ENCODE results near the gene GJD3.

Gene GJD3

DNA sequence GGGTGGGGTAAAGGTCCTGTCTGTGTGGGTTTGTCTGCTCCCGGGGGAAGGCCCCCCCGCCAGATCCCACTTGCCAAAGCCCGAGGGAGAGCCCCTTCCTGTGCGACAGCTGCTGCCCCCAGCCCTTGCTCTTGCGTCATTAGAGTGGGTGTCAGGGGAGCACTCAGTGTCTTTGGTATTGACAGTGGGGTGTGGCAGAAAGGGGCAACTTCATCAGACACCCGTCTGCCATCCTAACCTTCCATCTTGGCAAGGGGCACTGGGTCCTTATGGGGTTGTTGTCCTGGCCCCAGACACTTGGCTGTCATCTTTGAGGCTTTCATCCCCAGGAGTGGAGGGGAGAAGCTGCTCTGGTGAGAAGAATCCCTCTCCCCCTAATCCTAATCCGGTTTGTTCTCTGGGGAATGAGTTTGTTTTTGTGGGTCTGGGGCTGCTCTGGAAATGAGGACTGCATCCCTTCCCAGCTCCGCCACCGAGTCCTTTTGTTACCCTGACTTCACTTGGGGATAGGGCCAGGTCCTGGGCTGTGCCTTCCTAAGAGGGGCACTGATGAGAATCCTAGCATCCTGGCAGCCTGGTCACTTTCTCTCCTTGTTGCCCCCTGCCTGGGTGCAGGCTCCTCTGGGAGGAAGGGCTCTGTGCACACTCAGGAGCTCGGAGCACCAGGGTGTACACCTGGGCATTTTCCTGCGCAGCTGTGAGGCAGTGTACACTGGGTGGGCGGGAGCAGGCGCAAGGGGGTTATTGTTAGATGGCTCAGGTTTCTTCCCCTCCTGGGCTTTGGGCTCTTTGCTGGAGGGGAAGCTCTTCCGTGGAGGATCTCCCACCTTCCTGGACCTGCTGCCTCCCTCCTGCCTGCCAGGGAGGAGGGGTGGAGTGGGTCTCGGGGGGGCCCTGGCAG, 21.1 kb downstream of the GJD3 start:
- H3K4me3 ChIP-seq: peak overlapping the region; percentile 48 to 67 (median 59)

DNA sequence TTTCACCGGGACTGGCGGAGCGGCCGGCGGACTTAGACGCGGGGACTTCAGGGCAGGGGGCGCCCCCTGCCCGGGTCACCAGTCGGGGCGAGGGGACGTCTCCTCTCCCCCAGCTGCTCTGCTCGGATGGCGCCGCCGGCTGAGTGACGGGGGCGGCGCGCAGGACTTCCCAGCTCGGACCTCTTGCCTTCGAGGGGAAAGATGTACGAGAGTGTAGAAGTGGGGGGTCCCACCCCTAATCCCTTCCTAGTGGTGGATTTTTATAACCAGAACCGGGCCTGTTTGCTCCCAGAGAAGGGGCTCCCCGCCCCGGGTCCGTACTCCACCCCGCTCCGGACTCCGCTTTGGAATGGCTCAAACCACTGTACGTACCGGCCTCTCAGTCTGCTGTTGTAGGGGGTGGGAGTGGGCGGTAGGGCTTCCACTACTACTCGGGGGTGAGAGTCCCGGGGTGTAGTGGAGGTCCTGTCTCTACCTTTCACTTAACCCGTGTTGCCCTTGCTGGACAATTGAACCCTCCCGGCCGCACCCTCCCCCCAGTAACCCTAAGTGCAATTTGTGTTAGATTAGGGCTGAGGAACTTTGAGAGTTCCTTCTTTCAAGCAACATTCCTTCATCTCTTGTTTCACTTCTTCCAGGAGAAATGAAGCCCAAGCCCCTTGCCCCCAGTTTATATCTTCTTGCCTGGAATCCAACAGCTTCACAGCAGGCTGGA, 21.9 kb downstream of the GJD3 start:
- peak overlapping the region; percentile 40 to 96 (median 88) for H3K27ac ChIP-seq

More for the DNA sequence above, 21.1 kb downstream of the GJD3 start:
- peak overlapping the region in 19 of 21 experiments; percentile 36 to 96 (median 88) for H3K27ac ChIP-seq

DNA sequence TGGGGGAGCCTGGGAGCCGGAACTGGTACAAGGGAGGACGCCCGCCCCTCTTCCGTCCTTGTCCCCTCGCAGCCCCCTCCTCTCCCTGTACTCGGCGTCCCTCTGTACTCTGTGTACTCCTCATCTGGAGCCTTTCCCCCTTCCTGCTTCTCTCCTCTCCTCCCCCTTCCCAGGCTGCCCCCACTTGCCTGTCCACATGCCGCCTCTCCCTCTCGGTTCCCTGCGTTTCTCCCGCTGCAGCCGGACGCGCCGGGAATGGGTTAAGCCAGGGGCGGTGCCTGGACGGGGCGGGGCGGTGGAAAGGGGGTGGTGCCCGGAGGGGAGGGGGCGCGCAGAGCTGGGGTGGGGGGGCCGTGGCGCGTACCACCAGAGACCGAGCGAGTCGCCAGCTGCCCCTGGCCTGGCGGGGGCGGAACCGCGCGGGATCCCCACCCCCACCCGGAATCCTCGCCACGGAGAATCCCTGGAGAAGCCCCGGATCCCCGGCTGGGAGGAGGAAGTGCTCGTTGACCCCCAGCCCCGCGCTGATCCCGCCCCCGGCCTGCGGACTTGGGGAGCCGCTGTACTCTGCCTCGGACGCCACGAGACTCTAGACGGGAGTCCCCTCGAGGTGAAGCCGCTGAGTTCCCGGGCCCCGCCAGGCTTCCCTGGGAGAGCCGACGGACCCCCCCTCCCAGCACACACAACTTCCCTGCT, 22.6 kb downstream of the GJD3 start:
- Histone ChIP-seq H3K4me3 (peak overlapping the region; percentile 48 to 67 (median 59)), H3K27ac (peak overlapping the region; percentile 40 to 96 (median 88))

More for the DNA sequence above, 21.9 kb downstream of the GJD3 start:
- peak overlapping the region; percentile 48 to 67 (median 59) for H3K4me3 ChIP-seq

DNA sequence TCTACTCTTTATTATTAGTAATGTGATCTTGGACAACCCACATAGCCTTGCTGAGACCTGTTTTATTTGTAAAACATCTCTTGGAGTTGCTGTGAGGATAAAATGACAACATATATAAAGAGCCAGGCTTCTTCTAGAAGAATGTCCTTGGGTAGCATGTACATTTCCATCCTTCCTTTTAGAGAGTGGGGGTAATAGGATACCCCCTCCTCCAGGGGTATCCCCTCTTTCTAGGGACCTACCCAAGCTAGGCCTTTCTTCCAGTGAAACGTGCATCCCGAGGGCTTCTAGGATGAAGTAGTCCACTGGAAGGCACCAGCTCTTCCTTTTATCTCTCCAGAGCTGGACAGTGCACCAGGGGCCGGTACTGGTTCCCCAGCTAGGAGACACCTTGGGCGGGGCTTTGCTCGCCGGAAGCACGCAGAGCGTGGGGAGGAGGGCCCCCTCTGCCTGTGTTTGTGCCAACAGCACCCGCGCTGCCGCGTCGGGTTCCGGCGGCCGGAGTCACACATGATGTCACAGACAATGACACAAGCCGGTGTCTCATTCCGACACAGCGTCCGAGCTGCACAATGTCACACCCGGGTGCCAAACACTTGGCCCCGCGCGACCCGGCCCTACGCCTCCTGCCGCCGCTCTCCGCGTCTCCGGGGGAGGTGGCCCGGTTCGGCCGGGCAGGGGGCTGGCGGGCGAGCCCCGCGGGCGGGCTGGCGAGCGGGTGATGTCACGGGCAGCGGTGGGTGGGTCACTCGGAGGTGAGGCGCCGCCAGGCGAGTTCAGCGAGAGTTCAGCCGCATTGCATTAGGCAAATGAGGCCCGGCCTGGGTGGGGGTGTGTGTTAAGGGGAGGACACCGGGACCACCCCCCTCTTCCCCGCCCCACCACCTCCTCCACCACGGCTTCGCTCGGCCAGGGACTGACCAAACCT, 23.4 kb downstream of the GJD3 start:
- Histone ChIP-seq H3K27ac (peak overlapping the region; percentile 40 to 96 (median 88)), H3K4me3 (peak overlapping the region; percentile 48 to 67 (median 59))

DNA sequence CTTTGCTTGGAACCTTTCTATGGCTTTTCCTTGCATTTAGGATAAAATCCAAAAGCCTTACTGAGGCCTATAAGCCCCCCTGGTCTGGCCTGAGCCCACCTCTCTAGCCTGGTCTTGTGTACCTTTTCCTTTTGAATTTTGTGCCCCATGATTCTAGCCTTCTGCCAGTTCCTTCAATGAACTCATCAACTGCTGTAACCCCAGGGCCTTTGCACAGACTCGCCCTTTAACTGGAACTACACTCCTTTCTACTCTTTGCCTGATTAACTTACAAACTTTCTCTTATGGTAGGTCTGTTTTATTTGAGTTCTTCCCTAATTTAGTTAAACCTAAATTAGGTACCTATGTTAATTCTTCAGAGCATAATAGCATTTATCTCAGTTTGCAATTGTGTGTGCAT, 24.2 kb downstream of the GJD3 start:
- H3K27ac ChIP-seq: peak overlapping the region in 13 of 21 experiments; percentile 83 to 96 (median 90)
- no peak overlapping the region for H3K4me3 ChIP-seq

DNA sequence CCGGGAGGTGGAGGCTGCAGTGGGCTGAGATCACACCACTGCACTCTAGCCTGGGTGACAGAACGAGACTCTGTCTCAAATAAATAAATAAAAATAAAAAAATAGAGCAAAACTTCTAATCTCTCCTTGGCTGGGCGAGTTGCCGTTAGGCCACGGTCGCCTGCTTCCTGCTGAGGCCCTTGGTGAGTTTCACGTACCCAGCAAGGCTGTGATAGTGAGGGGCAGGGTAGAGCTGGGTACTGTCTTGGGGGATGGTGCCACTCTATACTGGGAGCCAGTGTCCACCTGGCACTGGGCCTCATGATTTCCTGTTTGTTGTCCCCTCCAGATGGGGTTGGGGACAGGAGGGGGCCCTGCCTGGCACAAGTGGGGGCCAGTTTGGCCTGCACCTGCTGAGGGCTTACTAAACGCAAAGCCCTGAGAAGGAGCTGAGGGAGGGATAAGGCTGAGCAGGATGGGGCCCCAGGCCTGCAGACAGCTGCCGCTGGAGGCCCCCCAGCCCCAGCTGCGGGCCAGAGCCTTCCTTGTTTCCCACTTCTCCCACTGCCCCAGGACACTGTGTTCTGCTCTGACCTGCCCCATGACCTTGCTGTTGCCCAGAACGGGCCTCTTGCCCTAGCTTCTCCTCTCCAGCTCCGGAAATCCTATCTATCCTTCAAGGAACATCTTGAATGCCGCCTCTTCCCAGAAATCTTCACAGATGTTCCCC, 25.4 kb downstream of the GJD3 start:
- Histone ChIP-seq H3K27ac (peak overlapping the region in 14 of 21 experiments; percentile 14 to 94 (median 46)), H3K4me3 (no peak overlapping the region)

DNA sequence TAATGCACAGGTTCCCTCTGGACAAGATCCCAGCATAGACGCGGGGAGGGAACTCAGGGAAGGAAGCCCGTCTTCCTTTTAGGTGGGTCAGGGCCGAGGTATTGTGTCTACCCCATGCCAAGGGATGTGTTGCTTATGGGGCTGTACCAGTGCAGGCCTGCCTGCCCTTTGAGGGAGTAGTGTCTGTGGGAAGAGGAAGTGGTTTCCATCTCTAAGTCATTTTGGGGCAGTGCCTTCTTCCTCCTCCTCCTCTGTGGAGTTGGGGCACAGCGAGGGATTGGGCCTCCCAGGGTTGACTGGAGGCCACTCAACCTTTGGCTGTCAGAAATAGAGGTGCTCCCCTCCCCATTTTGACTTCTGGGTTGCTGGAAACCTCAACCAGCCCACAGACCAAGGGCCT, 26.5 kb downstream of the GJD3 start:
- no peak overlapping the region for H3K4me3 ChIP-seq

DNA sequence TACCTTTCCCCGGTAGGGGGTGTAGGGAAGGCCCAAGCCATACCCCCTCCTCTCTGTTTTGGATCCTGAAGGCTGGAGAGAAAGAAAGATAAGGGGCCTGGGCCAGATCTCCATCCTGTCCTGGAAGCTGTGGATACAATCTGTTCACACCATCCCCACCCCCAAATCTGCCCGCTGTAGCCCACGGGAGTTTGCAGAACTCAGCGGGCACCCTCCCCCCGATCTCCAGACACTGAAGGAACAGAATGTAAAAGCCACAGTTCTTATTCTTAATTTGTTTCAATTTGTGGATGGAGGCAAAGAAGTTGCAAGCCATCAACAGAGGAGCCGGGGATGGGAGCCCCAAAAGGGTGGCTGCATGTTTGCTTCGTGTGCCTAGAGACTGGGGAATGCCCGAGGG, 27.2 kb downstream of the GJD3 start:
- H3K4me3 ChIP-seq: no peak overlapping the region
- H3K27ac ChIP-seq: peak overlapping the region in 10 of 21 experiments; percentile 3 to 94 (median 27)

More for the DNA sequence above, 26.5 kb downstream of the GJD3 start:
- peak overlapping the region in 10 of 21 experiments; percentile 3 to 94 (median 44) for H3K27ac ChIP-seq

DNA sequence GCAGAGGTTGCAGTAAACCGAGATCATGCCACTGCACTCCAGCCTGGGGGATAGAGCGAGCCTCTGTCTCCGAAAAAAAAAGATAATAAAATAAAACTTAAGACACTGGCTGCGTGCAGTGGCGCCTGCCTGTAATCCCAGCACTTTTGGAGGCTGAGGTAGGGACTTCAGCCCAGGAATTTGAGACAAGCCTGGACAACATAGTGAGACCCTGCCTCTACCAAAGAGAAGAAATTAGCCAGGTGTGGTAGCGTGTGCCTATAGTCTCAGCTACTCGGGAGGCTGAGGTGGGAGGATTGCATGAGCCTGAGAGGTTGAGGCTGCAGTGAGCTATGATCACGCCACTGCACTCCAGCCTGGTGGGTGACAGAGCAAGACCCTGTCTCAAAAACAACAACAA, 28.9 kb downstream of the GJD3 start:
- Histone ChIP-seq H3K27ac (peak overlapping the region in 10 of 21 experiments; percentile 8 to 99 (median 70)), H3K4me3 (no peak overlapping the region)

DNA sequence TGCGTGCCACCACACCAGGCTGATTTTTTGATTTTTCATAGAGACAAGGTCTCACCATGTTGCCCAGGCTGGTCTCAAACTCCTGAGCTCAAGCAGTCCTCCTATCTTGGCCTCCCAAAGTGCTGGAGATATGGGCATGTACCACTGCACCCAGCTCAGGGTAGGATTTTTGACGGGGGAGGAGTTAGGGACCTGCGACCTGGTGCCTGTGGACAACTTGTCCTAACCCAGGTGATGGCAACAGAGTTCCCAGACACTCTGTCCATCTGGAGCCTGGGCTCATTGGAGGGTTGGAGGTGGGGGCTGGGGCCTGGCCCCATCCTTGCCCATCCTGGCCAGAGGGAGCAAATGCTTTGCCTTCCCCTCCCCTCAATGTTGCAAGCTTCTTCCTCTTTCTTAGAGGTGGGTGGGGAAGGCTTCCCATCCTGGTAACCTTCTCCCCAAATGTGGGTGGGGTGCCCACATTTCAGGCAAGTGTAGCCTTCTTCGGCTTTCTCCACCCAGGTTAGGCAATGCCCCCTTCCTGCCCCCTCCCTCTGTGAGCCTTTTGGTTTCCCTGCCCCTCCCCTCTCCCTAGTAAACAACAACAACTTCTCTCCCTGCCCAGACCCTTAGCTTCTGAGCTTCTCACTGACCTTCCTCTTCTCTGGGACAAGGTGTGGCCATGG, 30.6 kb downstream of the GJD3 start:
- Histone ChIP-seq H3K27ac (peak overlapping the region in 16 of 21 experiments; percentile 19 to 99 (median 72)), H3K4me3 (no peak overlapping the region)

DNA sequence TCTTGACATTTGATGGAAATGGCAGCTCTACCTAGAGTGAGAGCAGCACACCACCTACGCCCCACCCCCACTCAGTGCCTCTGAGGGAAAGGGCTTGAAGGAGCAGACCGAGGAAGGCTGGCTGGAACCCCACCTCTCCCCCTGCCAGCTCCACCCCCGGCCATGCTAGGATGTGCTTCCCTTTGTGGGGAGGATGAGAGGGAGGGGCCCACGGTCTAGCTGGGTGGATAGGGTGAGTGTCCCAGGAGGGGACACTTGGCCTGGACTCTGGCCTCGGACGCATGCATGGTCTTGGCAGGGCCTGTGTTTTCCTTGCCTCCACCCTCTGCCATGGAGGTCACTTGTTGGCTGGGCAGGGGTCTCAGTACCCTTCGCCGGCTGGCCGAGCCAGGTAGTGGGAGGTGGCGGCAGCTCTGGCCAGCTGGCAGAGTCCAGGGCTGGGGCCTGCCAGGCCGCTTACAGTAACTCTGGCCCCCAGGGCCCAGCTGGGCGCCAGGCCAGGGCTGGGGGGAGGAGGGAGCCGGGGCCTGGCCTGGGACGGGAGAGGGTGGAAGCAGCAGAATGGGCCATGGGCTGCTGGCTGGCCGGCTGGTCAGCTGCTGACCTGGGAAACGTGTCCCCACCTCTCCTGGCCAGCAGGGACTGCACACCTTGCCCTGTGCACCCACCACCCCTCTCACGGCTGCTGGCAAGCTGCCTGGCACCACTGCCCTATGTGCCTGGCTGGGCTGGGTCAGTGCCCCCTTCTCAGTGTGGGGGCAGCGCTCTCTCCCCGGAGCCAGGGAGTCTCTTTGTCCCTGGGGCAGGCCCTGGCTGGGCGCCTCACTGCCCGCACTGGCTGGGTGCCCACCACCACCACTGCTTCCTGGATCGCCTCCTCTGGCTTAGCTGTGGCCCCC, 32.5 kb downstream of the GJD3 start:
- H3K4me3 ChIP-seq: peak overlapping the region in 1 of 7 experiments; percentile 1

DNA sequence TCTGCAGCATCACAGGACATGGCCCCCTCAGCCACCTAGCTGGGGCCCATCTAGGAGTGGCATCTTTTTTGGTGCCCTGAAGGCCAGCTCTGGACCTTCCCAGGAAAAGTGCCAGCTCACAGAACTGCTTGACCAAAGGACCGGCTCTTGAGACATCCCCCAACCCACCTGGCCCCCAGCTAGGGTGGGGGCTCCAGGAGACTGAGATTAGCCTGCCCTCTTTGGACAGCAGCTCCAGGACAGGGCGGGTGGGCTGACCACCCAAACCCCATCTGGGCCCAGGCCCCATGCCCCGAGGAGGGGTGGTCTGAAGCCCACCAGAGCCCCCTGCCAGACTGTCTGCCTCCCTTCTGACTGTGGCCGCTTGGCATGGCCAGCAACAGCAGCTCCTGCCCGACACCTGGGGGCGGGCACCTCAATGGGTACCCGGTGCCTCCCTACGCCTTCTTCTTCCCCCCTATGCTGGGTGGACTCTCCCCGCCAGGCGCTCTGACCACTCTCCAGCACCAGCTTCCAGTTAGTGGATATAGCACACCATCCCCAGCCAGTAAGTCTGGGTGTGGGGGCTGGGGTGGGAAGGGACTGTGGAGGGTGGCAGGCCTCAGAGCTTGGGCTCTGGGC, 33.6 kb downstream of the GJD3 start:
- Histone ChIP-seq H3K27ac (peak overlapping the region in 20 of 21 experiments; percentile 22 to 99 (median 79)), H3K4me3 (no peak overlapping the region)

More for the DNA sequence above, 32.5 kb downstream of the GJD3 start:
- H3K27ac ChIP-seq: peak overlapping the region; percentile 28 to 99 (median 79)

DNA sequence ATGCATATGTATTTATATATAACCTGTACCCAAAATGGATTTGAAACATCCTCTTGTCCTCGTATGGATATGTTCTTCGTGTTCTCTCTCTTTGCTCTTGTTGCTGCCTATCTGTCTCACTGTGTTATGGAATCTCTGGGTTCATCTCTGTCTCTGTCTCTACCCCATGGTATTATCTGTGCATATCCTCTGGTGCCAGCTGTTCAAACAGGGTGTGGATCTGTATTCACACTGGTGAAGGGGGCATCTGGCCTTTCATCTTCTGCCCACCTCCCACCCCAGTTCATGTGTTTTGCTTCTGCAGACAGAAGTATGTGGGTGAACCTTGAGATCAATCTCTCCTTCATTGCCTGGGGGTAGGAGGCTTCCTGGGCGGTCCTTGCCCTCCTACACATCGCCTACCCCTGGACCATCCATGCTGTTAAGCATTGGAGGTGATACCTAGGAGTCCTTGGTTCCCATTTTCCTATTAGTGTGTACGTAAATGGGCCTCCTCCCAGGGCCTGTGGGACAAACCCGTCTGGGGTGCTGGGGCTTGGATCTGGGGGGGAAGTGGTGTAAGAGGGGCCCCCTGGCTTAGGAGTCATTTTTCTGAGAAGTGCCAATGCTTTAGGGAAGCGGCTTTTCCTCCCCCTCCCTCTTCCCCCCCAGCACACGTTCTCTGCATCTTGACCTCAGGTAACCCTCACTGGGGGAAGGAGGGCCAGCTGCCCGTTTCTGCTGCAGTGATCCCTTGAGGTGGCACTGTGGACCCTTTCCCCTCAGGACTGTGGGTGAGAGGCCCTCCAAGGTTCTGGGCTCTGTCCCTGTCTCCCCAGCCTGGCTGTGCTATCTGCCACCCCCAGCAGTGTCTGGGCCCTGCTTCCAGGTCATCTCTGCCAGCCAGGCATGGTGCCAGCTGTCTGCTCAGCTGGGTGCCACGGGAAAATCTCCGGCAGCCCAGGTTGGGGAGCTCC, 34.4 kb downstream of the GJD3 start:
- Histone ChIP-seq H3K27ac (peak overlapping the region in 20 of 21 experiments; percentile 0 to 99 (median 79)), H3K4me3 (no peak overlapping the region)

DNA sequence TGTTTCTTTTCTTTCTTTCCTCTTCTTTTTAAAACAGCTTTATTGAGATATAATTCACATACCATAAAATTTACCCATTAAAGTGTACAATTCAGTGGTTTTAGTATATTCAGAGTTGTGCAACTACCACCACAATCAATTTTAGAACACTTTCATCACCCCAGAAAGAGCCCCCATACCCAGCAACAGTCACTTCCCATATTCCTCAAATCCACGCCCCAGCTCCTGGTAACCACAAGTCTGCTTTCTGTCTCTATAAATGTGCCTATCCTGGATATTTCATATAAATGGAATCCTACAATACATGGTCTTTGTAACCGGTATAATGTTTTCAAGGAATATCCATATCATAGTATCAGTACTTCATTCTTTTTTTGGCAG, 36.2 kb downstream of the GJD3 start:
- Histone ChIP-seq H3K4me3 (no peak overlapping the region), H3K27ac (peak overlapping the region in 19 of 21 experiments; percentile 79 to 99 (median 95))
